HG02840 (cell line): ENCODE results near the gene SPIRE1.

ENCODE experiments used
- ATAC-seq: cut with Tn5 transposase; IDR thresholded peaks from one replicate; pipeline ENCODE4 v1.9.1; 2021; ENCODE audit warnings: mild to moderate bottlenecking, moderate library complexity, moderate number of reproducible peaks; ENCODE audit not compliant: unreplicated experiment, low FRiP score

Gene SPIRE1

DNA sequence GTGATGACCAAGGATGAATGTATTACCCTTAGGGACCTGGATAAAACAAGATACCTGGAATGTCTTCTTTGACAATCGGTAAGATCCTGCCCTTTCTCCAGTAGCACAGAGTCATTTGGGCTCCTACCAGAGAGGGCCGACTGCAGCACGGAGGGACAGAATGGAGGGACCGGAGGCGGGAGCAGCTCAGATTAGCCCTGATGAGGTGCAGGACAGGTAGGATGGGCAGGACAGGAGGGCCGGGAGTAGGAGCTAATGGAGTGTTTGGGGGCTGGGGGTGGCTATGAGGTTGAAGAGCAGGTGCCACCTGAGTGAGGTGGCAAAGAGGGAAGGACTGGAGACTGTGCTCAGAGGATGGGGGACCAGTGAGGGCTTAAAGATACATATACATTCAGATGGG lies 260.1 kb downstream of the SPIRE1 start:
- no peak for ATAC-seq

DNA sequence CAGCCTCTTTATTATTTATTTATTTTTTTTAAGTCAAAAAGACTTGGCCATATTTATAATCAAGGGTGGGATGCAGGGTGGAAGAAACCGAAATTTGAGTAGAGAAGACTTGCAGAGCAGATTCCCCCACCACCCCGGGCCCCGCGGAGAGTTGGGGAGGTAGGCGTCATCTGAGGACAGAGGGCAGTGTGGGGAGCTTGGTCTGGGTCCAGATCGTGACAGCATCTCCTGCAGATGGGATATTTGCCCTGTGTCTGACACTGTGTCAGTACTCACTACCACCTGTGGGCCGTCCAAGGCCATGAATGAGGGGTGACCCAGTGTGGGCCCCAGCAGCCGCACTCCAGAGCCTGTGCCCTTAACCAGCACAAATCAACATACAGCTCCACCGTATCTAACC lies 260.7 kb downstream of the SPIRE1 start:
- ATAC-seq: no peak
